HG02798 (cell line): ENCODE data around the gene CPSF6.
"Not testable (repeated sequence)": the region's sequence is repeated elsewhere in the genome, so short reads cannot be mapped to it uniquely, and the experiment has no call there.

ENCODE experiments used
- ATAC-seq: cut with Tn5 transposase; IDR thresholded peaks from one replicate; pipeline ENCODE4 v1.9.1; 2021; ENCODE audit warnings: mild to moderate bottlenecking; ENCODE audit not compliant: unreplicated experiment, poor library complexity

Gene CPSF6

DNA sequence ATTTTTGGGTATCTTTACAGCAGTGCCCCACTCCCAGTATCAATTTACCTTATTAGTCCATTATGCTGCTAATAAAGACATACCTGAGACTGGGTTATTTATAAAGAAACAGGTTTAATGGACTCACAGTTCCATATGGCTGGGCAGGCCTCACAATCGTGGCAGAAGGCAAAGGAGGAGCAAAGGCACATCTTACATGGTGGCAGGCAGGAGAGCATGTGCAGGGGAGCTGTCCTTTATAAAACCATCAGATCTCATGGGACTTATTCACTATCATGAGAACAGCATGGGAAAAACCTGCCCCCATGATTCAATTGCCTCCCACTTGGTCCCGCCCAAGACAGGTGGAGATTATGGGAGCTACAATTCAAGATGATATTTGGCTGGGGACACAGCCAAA lies 77.9 kb downstream of the CPSF6 start:
- ATAC-seq = not testable (repeated sequence)

DNA sequence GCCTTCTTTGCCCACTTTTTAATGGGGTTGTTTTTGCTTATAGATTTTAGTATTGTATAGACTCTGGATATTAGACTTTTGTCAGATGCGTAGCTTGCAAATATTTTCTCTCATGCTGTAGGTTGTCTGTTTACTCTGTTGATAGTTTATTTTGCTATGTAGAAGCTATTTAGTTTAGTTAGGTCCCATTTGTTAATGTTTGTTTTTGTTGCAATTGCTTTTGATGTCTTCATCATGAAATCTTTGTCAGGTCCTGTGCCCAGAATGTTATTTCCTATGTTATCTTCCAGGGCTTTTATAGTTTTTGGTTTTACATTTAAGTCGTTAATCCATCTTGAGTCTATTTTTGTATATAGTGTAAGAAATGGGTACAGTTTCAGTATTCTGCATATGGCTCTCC lies 78.9 kb downstream of the CPSF6 start:
- ATAC-seq = no peak

DNA sequence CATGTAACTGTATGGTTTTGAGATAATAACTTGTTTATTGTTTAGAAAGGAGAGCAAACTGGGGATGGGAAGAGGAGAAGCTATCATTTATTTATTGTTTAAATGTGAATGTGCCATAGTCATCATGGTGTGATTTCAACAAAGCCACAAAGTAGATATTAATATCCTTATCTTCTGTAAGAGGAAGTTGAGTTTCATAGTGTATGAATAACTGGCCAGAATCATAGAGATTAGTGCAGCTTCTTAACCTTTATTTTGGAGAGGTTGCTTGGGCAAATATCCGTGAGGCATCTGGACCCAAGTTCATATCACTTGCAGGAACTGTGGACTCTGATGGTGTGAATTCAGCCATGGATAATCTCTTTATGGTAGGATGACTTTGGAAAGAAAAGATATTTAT lies 82.0 kb downstream of the CPSF6 start:
- ATAC-seq = no peak
